Ishikawa (cell line): ENCODE measurements around the gene WDR64.

ENCODE experiments used
- CEBPB ChIP-seq: IDR thresholded peaks from 2 replicates; pipeline ENCODE4 v1.6.1; 2012
- CREB1 ChIP-seq: IDR thresholded peaks from 2 replicates; pipeline ENCODE4 v1.6.1; 2012; ENCODE audit warnings: low read depth
- EGR1 ChIP-seq: IDR thresholded peaks from 2 replicates; pipeline ENCODE4 v1.6.1; 2012
- EP300 ChIP-seq: IDR thresholded peaks from 2 replicates; pipeline ENCODE4 v1.6.1; 2012; ENCODE audit warnings: borderline replicate concordance
- FOXM1 ChIP-seq: IDR thresholded peaks from 2 replicates; pipeline ENCODE4 v1.6.1; 2012; ENCODE audit warnings: low read depth, borderline replicate concordance
- MAX ChIP-seq: IDR thresholded peaks from 2 replicates; pipeline ENCODE4 v1.6.1; 2012
- NFIC ChIP-seq: IDR thresholded peaks from 2 replicates; pipeline ENCODE4 v1.6.1; 2012
- RAD21 ChIP-seq: IDR thresholded peaks from 2 replicates; pipeline ENCODE4 v1.6.1; 2012; ENCODE audit warnings: low read depth
- REST ChIP-seq: IDR thresholded peaks from 2 replicates; pipeline ENCODE4 v1.6.1; 2012; ENCODE audit warnings: low read depth, mild to moderate bottlenecking
- TAF1 ChIP-seq: IDR thresholded peaks from 2 replicates; pipeline ENCODE4 v1.6.1; 2012; ENCODE audit warnings: low read depth, mild to moderate bottlenecking
- TCF12 ChIP-seq: IDR thresholded peaks from 2 replicates; pipeline ENCODE4 v1.6.1; 2012; ENCODE audit warnings: low read depth
- TEAD4 ChIP-seq: IDR thresholded peaks from 2 replicates; pipeline ENCODE4 v1.6.1; 2012
- USF1 ChIP-seq: IDR thresholded peaks from 2 replicates; pipeline ENCODE4 v1.6.1; 2012
- YY1 ChIP-seq: IDR thresholded peaks from 2 replicates; pipeline ENCODE4 v1.6.1; 2012; ENCODE audit warnings: low read depth
- ZBTB7A ChIP-seq: IDR thresholded peaks from 2 replicates; pipeline ENCODE4 v1.6.1; 2012; ENCODE audit warnings: low read depth

The WDR64 gene

GRCh38 chr1:241635556-241636152, 16.4 kb upstream of the WDR64 start:
- TF ChIP-seq MAX = no peak
- TF ChIP-seq CREB1 = no peak
- TF ChIP-seq REST = no peak
- no peak for TF ChIP-seq USF1
- no peak for TF ChIP-seq TEAD4
- TF ChIP-seq TCF12 = no peak

- no peak for TF ChIP-seq USF1
- no peak for TF ChIP-seq RAD21
- TF ChIP-seq NFIC = no peak
- no peak for TF ChIP-seq TAF1
- no peak for TF ChIP-seq REST
- TF ChIP-seq YY1 = no peak
- TF ChIP-seq CEBPB = no peak
- TF ChIP-seq TEAD4 = no peak
- TF ChIP-seq CREB1 = no peak
- no peak for TF ChIP-seq MAX
- no peak for TF ChIP-seq FOXM1
Measured at GRCh38 chr1:241636291-241636690, 15.8 kb upstream of the WDR64 start.

GRCh38 chr1:241637046-241637590, 15.0 kb upstream of the WDR64 start:
- no peak for TF ChIP-seq CEBPB
- TF ChIP-seq NFIC = no peak
- no peak for TF ChIP-seq USF1
- no peak for TF ChIP-seq EP300
- no peak for TF ChIP-seq TAF1
- TF ChIP-seq ZBTB7A = no peak
- no peak for TF ChIP-seq REST
- TF ChIP-seq CREB1 = no peak
- no peak for TF ChIP-seq FOXM1
- TF ChIP-seq TEAD4 = no peak

- no peak for TF ChIP-seq CREB1
- TF ChIP-seq TEAD4 = no peak
Measured at GRCh38 chr1:241637604-241638003, 14.5 kb upstream of the WDR64 start.

- no peak for TF ChIP-seq FOXM1
- no peak for TF ChIP-seq TEAD4
- TF ChIP-seq YY1 = no peak
- no peak for TF ChIP-seq EGR1
- TF ChIP-seq NFIC = no peak
- no peak for TF ChIP-seq RAD21
- TF ChIP-seq TAF1 = no peak
- no peak for TF ChIP-seq TCF12
- TF ChIP-seq ZBTB7A = no peak
- no peak for TF ChIP-seq USF1
- TF ChIP-seq CEBPB = no peak
- TF ChIP-seq EP300 = no peak
- no peak for TF ChIP-seq REST
- no peak for TF ChIP-seq MAX
- TF ChIP-seq CREB1 = no peak
Measured at GRCh38 chr1:241638099-241638682, 13.9 kb upstream of the WDR64 start.
